ENCODE results near the gene GRAP2. TPM values are rescaled to one million over a fixed set of nuclear protein-coding genes. Genes with fewer than 3 reads are reported as not detected.

The GRAP2 gene
- total and polyA plus RNA-seq, 2 of the 4 experiments (the other 2 are of a cell fraction) = not detected

DNA sequence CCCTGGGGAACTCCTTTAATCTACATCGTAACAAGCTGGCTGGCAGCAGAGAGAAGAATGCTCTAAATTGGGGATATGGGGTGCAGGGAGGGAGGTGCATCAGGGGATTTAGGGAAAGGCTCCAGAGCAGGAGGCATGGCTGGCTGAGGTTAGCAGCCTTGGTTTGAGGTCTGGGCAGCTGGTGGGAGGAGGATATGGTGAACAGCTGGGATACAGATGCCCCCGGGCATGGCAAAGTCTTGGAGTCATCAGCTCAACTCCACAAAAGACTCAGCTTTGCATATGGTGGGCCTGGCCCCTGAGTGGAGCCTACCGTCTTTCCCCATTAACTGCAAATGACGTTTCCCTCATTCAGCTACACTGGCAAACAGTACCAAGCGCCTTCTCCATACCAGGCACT is 99.3 kb downstream of the GRAP2 start:
- Histone ChIP-seq H3K27ac (ENCODE audit: insufficient read depth, low read length) (no peak overlapping the region), H3K56ac (ENCODE audit: extremely low read depth, insufficient read depth, low read length) (no peak overlapping the region), H3K79me1 (ENCODE audit: low read depth in 1 of 2, low read length in 2 of 2) (no peaks in the 10 kb centered on the region), H2AFZ (replicated peaks; ENCODE audit: low read length, poor library complexity) (no peak overlapping the region), H4K8ac (ENCODE audit: low read depth in 2 of 2, low read length in 2 of 2) (no peak overlapping the region), H3K27me3 (ENCODE audit: control insufficient read depth, insufficient read depth, low read length) (peaks cover 41% of the 10 kb centered on the region), H2BK120ac (ENCODE audit: low read depth, low read length) (no peak overlapping the region), H2BK15ac (ENCODE audit: low read depth, low read length) (no peak overlapping the region), H4K5ac (ENCODE audit: low read depth, low read length) (no peak overlapping the region), H3K9ac (ENCODE audit: low read depth, low read length) (no peak overlapping the region), H4K91ac (ENCODE audit: insufficient read depth, low read depth, low read length) (no peak overlapping the region), H4K20me1 (ENCODE audit: insufficient read depth, low read length) (no peaks in the 10 kb centered on the region), H3K4me3 (ENCODE audit: insufficient read depth, low read depth, low read length) (no peak overlapping the region), H3K4ac (ENCODE audit: low read depth, low read length) (no peak overlapping the region), H3K9me1 (ENCODE audit: insufficient read depth, low read length) (no peaks in the 10 kb centered on the region; the same call in 1 of the 2 replicates), H3K14ac (replicated peaks; ENCODE audit: low read depth, low read length) (no peak overlapping the region), H2AK9ac (replicated peaks; ENCODE audit: low read depth, low read length, poor library complexity) (no peak overlapping the region), H2AK5ac (ENCODE audit: low read depth, low read length) (no peak overlapping the region; the same call in 1 of the 2 replicates), H3K9me3 (ENCODE audit: control insufficient read depth, insufficient read depth, low read length) (no peaks in the 10 kb centered on the region), H2BK5ac (ENCODE audit: low read depth, low read length, poor library complexity, severe bottlenecking) (no peak overlapping the region), H3K4me2 (ENCODE audit: low read depth, low read length) (no peak overlapping the region), H3K23ac (ENCODE audit: low read depth, low read length) (no peak overlapping the region), H3K4me1 (ENCODE audit: control insufficient read depth, insufficient read depth, low read length) (peaks cover 4% of the 10 kb centered on the region), H3K36me3 (ENCODE audit: control insufficient read depth, insufficient read depth, low read length) (no peaks in the 10 kb centered on the region), H3K18ac (ENCODE audit: low read depth, low read length) (no peak overlapping the region), H2BK20ac (ENCODE audit: low read depth, low read length) (no peak overlapping the region)
- POLR2A ChIA-PET (ENCODE audit: unreplicated experiment) = interaction anchor here (0.6 kb wide), 1 partner anchor 234 kb away, joined by 7 read pairs; no protein-coding TSS in a partner anchor
- CTCF ChIA-PET = no interaction called here
- ATAC-seq (ENCODE audit: low read depth) (no peak), DNase-seq (no peak)
- in situ Hi-C loops (cut with MboI; ENCODE audit: low sequenced_read_pairs) = no loop called here
- TF ChIP-seq CEBPB (IDR thresholded peaks at IDR 0.05; ENCODE audit: low read depth, low read length) = no peak
- no peak for TF ChIP-seq ELK1 (IDR thresholded peaks at IDR 0.05; ENCODE audit: borderline replicate concordance, low read depth, low read length)
- no peak for TF ChIP-seq RAD21 (IDR thresholded peaks at IDR 0.05; ENCODE audit: low read length)
- TF ChIP-seq SMC3 (IDR thresholded peaks at IDR 0.05; ENCODE audit: low read depth, low read length) = no peak
- TF ChIP-seq, protein P1, sequence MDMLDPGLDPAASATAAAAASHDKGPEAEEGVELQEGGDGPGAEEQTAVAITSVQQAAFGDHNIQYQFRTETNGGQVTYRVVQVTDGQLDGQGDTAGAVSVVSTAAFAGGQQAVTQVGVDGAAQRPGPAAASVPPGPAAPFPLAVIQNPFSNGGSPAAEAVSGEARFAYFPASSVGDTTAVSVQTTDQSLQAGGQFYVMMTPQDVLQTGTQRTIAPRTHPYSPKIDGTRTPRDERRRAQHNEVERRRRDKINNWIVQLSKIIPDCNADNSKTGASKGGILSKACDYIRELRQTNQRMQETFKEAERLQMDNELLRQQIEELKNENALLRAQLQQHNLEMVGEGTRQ (IDR thresholded peaks at IDR 0.05; ENCODE audit: low read depth, low read length) = no peak
- TF ChIP-seq CHD1 (IDR thresholded peaks at IDR 0.05; ENCODE audit: low read depth, low read length) = no peak
- TF ChIP-seq POLR2A (IDR thresholded peaks at IDR 0.05; ENCODE audit: low read depth, low read length) = no peak
- no peak for TF ChIP-seq MAZ (IDR thresholded peaks at IDR 0.05; ENCODE audit: borderline replicate concordance, low read depth, low read length)
- no peak for TF ChIP-seq NFE2L2 (IDR thresholded peaks at IDR 0.05; ENCODE audit: low read depth, low read length)
- no peak for TF ChIP-seq FOS (IDR thresholded peaks at IDR 0.05; ENCODE audit: low read depth, low read length)
- no peak for TF ChIP-seq MAFK (IDR thresholded peaks at IDR 0.05; ENCODE audit: low read depth, low read length)
- intact Hi-C loops (cut with micrococcal nuclease) = no loop called here
- no CpG with 5 or more reads among the region's 5 CpGs for WGBS, 2 experiments (ENCODE audit: extremely low coverage in 2 of 2, insufficient read length in 1 of 2)
- dilution Hi-C loops (cut with HindIII; ENCODE audit: low sequenced_read_pairs, unreplicated experiment) = no loop called here
- BruUV-seq (replicated peaks) = no TSS peak
